Measurements from ENCODE around the gene PTX4.

GRCh38 chr16:1466968-1467521 lies 21.7 kb downstream of the PTX4 start:
- TF ChIP-seq POLR2A (IDR thresholded peaks at IDR 0.05): no peak
- no peak for TF ChIP-seq CTCF (IDR thresholded peaks at IDR 0.05)
